Measurements from ENCODE around the gene STRADB.

Gene STRADB

DNA sequence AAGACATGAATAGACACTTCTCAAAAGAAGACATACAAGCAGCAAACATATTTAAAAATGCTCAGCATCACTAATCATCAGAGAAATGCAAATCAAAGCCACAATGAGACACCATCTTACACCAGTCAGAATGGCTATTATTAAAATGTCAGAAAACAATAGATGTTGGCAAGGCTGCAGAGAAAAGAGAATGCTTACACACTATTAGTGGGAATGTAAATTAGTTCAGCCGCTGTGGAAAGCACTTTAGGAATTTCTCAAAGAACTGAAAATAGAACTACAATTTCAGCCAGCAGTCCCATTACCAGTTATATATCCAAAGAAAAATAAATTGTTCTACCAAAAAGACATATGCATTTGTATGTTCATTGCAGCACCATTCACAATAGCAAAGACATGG is 61.7 kb downstream of the STRADB start:
- no peak overlapping the region for H3K27ac Mint-ChIP-seq
- DNase-seq (ENCODE audit: low spot score), result no peak
- no peaks in the 10 kb centered on the region for H3K27me3 Mint-ChIP-seq (ENCODE audit: low read depth)
- H3K4me1 Mint-ChIP-seq (ENCODE audit: low read depth), result no peaks in the 10 kb centered on the region
- no peaks in the 10 kb centered on the region for H3K9me3 Mint-ChIP-seq
- no peak overlapping the region for H3K4me3 Mint-ChIP-seq
- H3K36me3 Mint-ChIP-seq (ENCODE audit: low read depth), result no peaks in the 10 kb centered on the region

DNA sequence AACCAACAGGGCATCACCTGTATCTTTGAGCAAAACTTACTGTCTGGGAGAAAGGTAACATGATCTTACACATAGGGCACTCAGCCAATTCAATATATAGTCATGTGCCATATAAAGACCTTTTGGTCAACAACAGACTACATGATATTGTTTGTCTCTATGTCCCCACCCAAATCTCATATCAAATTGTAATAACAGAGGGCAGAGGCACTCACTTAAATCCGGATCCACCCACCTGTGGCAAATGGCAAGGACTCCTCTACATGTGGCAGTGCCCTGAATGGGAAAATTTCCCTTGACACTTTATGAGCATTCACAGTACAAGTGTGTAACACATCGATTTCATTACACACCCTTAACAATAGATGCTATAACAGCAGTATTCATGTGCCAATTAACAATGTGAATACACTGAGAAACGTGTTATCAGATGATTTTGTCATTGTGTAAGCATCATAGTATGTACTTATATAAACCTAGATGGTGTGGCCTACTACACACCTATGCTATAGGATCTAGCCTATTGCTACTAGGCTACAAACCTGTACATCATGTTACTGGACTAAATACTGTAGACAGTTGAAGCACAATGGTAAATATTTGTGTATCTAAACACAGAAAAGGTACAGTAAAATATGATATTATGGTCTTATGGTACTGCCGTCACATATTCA is 64.2 kb downstream of the STRADB start:
- no peaks in the 10 kb centered on the region for H3K36me3 Mint-ChIP-seq (ENCODE audit: low read depth)
- no peak overlapping the region for H3K27ac Mint-ChIP-seq
- no peaks in the 10 kb centered on the region for H3K27me3 Mint-ChIP-seq (ENCODE audit: low read depth)
- no peak overlapping the region for H3K4me3 Mint-ChIP-seq
- peaks cover 12% of the 10 kb centered on the region for H3K9me3 Mint-ChIP-seq
- no peaks in the 10 kb centered on the region for H3K4me1 Mint-ChIP-seq (ENCODE audit: low read depth)
- no peak for DNase-seq (ENCODE audit: low spot score)

DNA sequence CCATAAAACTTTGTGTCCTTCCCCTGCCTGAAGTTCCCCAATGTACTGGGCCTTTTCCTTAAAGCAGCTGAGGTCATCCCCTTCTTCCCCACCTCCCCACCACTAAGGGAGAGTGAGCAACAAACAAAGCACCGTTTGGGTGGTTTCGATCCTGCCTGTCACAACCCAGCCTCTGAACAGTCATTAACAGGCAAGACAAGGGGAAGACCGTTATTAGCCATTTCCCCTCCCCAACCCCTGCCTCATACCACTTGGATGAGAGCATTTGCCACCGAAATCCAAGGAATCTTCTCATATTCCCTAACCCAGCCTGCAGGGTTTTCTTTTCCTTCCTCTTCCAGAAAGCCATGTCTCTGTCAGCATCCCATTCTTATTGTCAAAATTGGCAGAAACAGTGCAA is 65.6 kb downstream of the STRADB start:
- no peak overlapping the region for H3K4me3 Mint-ChIP-seq
- H3K27ac Mint-ChIP-seq, result no peak overlapping the region
- H3K9me3 Mint-ChIP-seq, result peaks cover 25% of the 10 kb centered on the region
- no peaks in the 10 kb centered on the region for H3K27me3 Mint-ChIP-seq (ENCODE audit: low read depth)
- no peak for DNase-seq (ENCODE audit: low spot score)
- H3K36me3 Mint-ChIP-seq (ENCODE audit: low read depth), result no peaks in the 10 kb centered on the region
- no peaks in the 10 kb centered on the region for H3K4me1 Mint-ChIP-seq (ENCODE audit: low read depth)

DNA sequence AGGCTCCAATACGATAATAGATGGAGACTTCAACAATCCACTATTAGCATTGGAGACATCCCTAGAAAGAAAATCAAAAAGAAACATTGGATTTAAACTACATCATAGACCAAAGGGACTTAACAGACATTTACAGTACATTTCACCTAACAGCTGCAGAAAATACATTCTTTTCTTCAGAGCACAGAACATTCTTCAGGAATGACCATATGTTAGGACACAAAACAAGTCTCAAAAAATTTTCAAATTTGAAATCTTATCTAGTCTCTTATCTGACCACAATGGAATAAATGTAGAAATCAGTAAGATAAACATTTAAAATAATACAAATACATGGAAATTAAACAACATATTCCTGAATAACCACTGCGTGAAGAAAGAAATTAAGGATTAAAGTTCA is 68.7 kb downstream of the STRADB start:
- Mint-ChIP-seq H3K9me3 (peaks cover 39% of the 10 kb centered on the region), H3K27me3 (ENCODE audit: low read depth) (no peaks in the 10 kb centered on the region), H3K4me3 (no peak overlapping the region), H3K27ac (no peak overlapping the region), H3K4me1 (ENCODE audit: low read depth) (peaks cover 2% of the 10 kb centered on the region), H3K36me3 (ENCODE audit: low read depth) (peaks cover 3% of the 10 kb centered on the region)
- no peak for DNase-seq (ENCODE audit: low spot score)

DNA sequence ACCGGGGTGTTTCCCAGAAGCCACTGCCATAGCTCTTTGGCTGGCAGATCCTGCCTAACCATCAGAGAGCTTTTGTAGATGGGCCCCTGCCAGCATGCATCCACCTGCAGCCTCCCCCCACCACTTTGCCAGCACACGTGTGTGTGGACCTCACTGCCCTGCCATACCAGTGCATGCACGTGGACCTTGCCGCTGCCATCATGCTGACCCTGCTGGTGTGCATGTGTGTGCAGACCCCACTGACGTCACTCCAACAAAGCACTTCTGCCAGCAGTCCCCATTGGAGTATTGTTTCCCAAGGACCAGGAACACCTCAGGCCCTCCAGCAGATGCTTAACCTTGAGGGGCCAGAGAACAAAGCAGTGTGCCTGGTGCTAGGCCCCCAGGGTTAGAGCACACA is 71.4 kb downstream of the STRADB start:
- no peaks in the 10 kb centered on the region for H3K27me3 Mint-ChIP-seq (ENCODE audit: low read depth)
- H3K9me3 Mint-ChIP-seq, result peaks cover 59% of the 10 kb centered on the region
- H3K36me3 Mint-ChIP-seq (ENCODE audit: low read depth), result peaks cover 3% of the 10 kb centered on the region
- no peak for DNase-seq (ENCODE audit: low spot score)
- no peak overlapping the region for H3K4me3 Mint-ChIP-seq
- no peak overlapping the region for H3K27ac Mint-ChIP-seq
- peaks cover 6% of the 10 kb centered on the region for H3K4me1 Mint-ChIP-seq (ENCODE audit: low read depth)

DNA sequence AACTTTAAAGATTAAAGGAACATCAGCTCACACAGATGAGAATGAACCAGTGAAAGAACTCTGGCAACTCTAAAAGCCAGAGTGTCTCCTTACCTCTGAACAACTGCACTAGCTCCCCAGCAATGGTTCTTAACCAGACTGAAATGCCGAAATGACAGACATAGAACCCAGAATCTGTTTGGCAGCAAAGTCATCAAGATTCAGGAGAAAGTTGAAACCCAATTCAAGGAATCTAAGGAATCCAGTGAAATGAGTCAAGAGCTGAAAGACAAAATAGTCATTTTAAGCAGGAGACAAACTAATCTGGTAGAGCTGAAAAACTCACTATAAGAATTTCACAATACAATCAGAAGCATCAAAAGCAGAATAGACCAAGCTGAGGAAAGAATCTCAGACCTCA is 72.0 kb downstream of the STRADB start:
- Mint-ChIP-seq H3K27me3 (ENCODE audit: low read depth) (no peaks in the 10 kb centered on the region), H3K4me3 (no peak overlapping the region), H3K27ac (no peak overlapping the region), H3K9me3 (peaks cover 61% of the 10 kb centered on the region), H3K4me1 (ENCODE audit: low read depth) (peaks cover 6% of the 10 kb centered on the region), H3K36me3 (ENCODE audit: low read depth) (peaks cover 3% of the 10 kb centered on the region)
- DNase-seq (ENCODE audit: low spot score), result no peak
